GM18511 (cell line): ENCODE measurements around the gene CCDC142.

ENCODE experiments used
- ATAC-seq: cut with Tn5 transposase; IDR thresholded peaks from one replicate; pipeline ENCODE4 v1.9.1; 2021; ENCODE audit warnings: mild to moderate bottlenecking, moderate library complexity; ENCODE audit not compliant: unreplicated experiment

CCDC142 gene

GRCh38 chr2:74514368-74515270 lies 31.8 kb upstream of the CCDC142 start, which contains the start of gene TLX2:
TSS of gene TLX2 (plus strand) at chr2:74514450. CDS start at chr2:74514807, 357 bp downstream.
- ATAC-seq, result no peak

GRCh38 chr2:74513605-74514367 lies 31.0 kb upstream of the CCDC142 start:
- no peak for ATAC-seq

- no peak for ATAC-seq
Observed at GRCh38 chr2:74512744-74513604, 30.2 kb upstream of the CCDC142 start.

DNA sequence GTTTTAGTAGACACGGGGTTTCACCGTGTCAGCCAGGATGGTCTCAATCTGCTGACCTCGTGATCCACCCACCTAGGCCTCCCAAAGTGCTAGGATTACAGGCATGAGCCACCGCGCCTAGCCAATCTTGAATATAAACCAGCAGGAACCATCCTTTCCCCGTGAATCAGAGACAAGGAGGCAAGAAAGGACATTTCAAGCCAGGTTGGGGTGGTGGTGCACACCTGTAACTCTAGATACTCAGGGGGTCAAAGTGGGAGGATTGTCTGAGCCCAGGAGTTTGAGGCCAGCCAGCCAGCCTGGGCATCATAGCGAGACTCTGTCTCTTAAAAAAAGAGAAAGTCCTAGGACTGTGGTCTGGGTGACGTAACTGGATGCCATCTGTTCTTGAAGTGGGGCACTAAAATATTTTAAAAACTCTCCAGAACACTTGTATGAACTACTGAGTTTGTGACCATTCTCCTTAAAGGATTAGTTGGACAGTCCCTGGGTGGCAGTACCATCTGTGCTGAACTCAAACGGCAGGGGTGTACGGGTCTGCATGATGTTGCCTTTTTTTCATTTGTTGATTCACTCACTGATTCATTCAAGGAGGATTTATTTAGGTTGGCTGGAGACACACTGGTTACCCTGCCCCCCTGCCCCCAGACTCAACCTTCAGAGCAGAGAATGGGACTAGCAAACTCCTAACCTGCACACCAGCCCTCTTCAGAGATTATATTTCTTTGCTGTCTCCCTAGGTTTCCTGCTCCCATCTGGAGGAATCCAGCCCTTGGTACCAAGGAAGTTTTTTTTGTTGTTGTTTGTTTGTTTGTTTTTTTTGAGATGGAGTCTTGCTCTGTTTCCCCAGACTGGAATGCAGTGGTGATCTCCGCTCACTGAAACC lies 28.5 kb upstream of the CCDC142 start:
- no peak for ATAC-seq

- ATAC-seq, result no peak
Observed at GRCh38 chr2:74510272-74510671, 27.5 kb upstream of the CCDC142 start.

GRCh38 chr2:74507926-74508520 lies 25.2 kb upstream of the CCDC142 start:
- ATAC-seq, result peak; percentile 16

DNA sequence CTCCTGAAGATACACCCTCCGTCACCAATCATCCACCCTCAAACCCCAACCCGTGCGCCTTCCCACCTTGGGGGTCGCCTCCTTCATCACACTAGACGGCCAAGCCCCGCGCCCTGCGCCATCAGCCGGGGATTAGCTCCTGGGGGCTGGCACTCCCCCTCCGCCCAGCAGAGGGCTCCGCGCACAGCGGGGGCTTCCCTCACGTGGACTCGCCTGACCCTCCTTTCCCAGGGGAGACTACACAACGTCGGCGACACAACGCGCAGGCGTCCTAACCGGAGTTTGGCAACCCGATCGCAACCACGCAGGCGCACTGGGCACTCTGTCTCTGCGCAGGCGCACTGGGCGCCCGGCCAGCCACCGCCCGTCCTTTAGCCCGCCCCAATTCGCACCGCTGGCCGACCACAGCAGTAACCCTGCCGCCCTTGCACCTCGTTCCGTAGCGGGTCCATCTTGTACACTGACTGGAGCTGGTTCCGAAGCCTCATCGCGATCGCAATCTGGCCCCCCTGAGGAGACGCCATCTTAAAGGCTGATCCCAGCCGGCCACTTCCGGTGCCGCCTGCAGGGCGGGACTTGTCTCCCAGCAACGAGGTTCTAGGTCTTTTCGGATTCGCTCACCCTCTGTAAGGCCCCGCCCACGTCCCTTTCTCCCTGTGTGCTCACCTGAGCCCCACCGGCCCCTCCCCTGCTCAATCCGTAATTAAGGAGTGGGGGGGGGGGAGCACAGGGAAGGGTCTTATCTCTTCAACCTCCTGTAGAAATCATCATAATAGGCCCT lies 24.5 kb upstream of the CCDC142 start, which contains the start of gene PCGF1:
Gene PCGF1 (minus strand): TSS at position 551 of the 781 bp plus-strand sequence. CDS start 27 bp downstream, at position 524.
- ATAC-seq, result peak; percentile 93

DNA sequence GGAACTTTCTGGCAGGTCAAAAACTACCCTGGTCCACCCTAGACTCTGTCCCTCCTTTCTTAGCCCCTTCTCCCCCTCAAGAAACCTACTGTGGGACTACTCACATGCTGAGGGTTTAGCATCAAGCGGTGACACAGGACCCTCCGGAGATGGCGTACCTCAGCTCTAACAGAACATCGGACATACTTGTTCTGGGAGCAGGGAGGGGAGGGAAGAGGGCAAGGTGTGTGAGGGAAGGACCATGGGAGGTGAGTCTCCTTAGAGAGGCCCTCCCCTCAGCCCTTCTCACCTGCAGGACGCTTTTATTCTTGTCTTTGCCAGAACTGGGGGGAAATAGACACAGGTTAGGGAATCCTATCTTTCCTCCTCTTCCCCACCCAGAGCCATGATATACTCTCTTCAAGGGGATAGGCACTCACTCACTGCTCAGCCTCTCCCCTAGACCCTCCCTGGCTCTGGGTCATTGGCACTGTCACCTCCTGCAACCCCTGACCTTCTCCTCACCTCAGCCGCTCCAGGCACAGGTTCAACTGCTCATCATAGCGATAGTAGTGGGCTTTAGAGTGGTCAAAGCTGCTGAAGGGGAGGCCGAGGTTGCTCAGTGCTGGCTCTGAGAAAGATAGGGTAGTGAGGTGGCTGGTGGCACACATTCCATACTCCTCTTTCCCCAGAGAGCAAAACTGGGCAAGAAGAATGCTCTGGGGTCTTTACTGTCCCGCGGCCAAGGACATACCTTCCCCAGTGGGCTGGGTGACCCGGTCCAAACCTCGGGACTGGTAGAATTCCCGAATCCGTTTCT lies 22.8 kb upstream of the CCDC142 start:
- ATAC-seq, result no peak

DNA sequence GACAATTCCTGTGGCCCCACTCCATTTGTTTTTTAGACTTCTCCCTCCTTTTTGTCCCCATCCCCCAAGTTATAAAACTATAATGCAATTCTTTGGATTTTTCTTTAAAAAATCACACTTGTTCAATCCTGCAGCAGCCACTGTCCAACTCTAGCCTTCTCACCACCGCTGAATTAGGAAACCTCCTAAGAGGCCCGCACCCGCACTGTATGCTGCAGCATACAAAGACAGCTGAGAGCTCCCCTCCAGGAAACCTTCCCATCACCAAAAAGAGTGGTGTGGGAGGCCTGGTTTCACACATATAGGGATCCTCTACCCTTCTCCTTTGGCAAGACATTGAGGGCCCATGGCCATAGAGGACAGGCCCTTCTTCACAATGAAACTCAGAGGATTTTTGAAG lies 21.8 kb upstream of the CCDC142 start:
- ATAC-seq, result no peak

DNA sequence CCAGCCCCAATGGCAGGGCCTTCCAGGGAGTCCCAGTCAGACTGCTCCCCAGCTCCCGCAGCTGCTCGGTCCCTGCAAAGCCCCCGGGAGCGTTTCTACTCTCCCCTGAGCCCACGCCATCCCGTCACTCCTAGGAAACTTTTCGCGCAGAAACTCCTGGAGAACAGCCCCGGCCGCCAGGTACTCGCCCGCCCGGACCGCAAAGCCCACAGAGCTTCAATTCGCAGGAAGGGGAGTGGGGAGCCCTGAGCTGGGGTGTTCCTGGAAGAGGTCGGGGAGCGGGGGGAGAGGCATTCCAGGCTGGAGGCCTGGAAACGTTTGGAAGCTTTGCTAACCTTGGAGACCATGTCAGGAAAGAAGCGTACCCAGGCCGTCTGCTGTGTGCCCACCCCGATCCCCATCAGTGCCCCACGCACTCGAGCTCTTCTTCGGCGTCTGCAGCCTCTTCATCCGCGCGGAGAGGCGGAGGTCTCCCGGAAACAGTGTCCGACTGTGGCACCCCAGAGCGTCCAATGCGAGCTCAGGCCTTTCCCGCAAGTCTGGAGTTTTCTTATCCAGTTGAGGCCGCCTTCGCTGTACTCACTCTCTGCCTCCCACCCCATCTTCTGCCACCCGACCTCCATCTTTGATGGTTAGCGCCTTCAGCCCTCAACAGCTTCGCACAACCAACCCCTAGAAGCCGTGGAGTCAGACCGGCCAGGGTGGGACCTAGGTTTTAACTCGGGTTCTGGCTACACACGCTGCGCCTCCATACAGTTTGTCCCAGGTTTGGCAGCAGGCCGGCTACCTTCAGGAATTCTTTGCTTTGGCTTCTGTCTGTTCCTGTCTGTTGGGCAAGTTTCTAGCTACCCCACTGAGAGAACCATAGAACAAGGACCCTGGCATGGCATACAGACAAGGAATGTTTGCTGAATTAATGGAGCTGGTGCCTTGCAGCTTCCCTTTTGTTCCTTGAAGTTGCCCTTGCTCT lies 21.0 kb upstream of the CCDC142 start:
- ATAC-seq, result no peak

DNA sequence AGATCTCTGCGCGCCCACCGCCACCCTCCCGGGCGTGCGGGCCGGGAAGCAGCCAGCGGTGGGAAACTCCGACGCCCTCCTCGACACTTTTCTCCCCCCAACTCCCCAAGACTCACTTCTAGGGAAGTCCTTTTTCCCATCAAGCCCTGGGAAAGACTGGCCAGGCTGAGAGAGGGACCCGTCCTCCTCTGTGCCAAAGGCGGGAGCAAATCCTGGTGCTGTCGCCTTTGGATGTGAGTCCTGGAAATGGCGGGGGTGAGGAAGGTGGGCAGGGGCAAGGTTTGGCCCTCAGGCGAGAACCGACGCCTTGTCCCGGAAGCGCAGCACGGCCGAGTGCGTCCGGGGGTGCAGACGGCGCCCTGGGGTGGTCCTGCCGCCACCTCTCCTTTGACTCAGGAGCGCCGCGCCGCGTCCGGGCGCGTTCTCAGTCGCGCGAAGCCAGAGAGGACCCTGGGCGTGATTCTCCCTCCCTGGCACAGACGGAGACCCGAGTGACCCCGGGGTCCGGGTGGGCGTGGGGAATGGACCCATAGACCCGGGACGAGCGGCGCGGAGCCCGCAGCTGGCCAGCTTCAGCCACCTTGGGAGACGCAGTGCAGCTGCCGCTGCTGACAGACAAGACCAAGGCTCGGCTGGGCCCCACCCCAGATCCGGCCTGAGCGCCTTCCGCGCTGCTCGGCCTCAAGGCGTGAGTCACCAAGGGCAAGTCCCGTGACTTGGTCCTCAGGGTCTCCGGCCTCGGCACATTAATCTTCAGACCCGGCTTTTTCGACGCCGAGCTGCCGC lies 20.1 kb upstream of the CCDC142 start:
- peak; percentile 37 for ATAC-seq

DNA sequence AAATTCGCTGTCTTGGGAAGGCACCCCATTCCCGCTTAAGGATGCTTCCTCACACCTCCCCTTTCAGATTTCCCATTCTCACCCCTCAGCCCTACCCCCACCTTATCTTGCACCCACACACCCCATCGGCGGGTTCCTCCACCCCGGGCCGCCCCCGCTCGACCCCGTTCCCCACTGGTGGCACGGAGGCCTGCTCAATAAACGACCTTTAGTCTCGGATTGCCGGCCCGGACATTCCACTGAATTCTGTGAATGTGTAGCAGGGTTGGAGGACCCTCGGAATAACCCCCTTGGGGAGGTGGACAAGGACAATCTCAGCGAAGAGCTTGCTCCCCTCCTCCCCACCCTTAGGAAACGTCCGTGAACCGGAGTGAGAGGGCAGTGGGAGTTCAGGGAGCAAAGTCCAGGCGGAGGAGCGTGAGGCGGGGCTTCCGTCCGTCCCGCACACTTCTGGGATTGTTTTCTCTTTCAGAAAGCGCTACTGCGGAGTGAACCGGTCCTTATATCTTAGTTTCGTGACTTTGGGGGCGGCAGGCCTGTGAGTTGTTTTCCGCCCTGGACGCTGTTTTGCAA lies 19.4 kb upstream of the CCDC142 start:
- no peak for ATAC-seq

GRCh38 chr2:74501335-74502071 lies 18.7 kb upstream of the CCDC142 start:
- no peak for ATAC-seq

DNA sequence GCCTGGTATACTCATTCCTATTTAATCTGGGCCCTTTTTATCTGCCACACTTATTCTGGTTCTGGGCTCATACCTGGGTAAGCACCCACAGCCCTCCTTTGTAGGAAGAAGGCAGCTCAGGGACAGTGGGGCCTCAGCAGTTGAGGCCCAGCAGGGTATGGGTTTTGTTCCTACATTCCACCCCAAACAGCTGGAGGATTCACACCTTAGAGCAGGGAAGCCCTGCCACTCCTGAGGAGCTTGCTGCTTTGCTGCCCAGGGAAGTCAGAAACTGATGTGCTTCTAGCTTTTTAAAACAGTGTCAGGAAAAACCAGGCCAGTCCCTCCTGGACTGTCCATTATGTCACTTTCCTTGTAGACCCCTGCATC lies 17.8 kb upstream of the CCDC142 start:
- ATAC-seq, result no peak
